ENCODE measurements around the gene TMEM255B.

The TMEM255B gene

DNA sequence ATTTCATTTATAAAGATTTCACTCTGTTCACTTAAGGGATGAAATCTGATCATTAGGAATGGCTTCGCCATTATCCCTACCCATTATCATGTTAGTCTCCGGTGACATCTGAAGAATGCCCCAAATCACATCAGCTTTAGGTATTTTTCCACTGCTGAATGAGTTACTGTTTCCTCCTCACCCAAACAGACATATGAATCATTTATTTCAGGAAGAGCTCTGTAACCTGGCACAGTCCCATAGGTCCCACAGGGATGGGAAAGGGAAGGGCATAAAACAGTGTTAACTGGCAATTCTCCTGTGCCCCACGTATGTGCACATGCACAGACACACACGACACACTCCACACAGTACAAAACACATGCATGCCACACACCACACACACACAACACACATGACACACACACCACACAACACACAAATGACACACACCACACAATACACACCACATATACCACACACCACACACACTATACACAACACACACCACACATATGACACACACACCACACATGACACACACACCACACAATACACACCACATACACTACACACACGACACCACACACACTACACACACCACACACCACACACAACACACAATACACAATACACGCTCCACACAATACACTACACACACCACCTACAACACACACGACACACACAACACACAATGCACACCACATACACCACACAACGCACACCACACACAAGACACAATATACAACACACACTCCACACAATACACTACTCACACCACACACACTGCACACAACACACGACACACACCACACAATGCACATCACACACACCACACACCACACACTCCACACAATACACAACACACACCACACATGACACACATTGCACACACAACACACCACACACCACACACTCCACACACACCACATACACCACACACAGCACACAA, 15.4 kb downstream of the TMEM255B start:
- no peaks in the 10 kb centered on the region for H3K36me3 ChIP-seq (ENCODE audit: control insufficient read depth, insufficient read depth, low read length)
- H2AK5ac ChIP-seq (ENCODE audit: low read length), result no peak overlapping the region
- no peaks in the 10 kb centered on the region for H3K79me2 ChIP-seq (ENCODE audit: control insufficient read depth, insufficient read depth, low read length)
- no peak overlapping the region for H3K4me3 ChIP-seq (ENCODE audit: low read length)
- DNase-seq, result no peak
- no peak overlapping the region for H3K23ac ChIP-seq (ENCODE audit: low read length)
- H2BK120ac ChIP-seq (ENCODE audit: low read depth, low read length), result no peak overlapping the region
- H3K18ac ChIP-seq (ENCODE audit: low read length), result no peak overlapping the region
- H3K79me1 ChIP-seq (ENCODE audit: low read length), result no peaks in the 10 kb centered on the region
- no peak overlapping the region for H3K9ac ChIP-seq (ENCODE audit: low read length)
- WGBS (ENCODE audit: extremely low coverage, insufficient coverage, low lambda C conversion rate), result 100% methylated on average over 5 of the region's 9 CpGs
- H3K4me2 ChIP-seq (ENCODE audit: low read length), result no peak overlapping the region
- H4K5ac ChIP-seq (ENCODE audit: low read length), result no peak overlapping the region
- H3K4ac ChIP-seq (ENCODE audit: low read depth, low read length), result no peak overlapping the region
- no peak overlapping the region for H3K27ac ChIP-seq (ENCODE audit: low read depth, low read length)
- no peak overlapping the region for H2BK15ac ChIP-seq (replicated peaks; ENCODE audit: low read depth)
- H3K27me3 ChIP-seq (ENCODE audit: insufficient read depth, low read length, poor library complexity), result no peaks in the 10 kb centered on the region
- H3K56ac ChIP-seq (ENCODE audit: low read length), result no peak overlapping the region
- no peak overlapping the region for H2BK5ac ChIP-seq (ENCODE audit: low read length)
- H4K8ac ChIP-seq (ENCODE audit: low read depth, low read length), result no peak overlapping the region
- no peaks in the 10 kb centered on the region for H3K4me1 ChIP-seq (ENCODE audit: control insufficient read depth, low read depth, low read length)

DNA sequence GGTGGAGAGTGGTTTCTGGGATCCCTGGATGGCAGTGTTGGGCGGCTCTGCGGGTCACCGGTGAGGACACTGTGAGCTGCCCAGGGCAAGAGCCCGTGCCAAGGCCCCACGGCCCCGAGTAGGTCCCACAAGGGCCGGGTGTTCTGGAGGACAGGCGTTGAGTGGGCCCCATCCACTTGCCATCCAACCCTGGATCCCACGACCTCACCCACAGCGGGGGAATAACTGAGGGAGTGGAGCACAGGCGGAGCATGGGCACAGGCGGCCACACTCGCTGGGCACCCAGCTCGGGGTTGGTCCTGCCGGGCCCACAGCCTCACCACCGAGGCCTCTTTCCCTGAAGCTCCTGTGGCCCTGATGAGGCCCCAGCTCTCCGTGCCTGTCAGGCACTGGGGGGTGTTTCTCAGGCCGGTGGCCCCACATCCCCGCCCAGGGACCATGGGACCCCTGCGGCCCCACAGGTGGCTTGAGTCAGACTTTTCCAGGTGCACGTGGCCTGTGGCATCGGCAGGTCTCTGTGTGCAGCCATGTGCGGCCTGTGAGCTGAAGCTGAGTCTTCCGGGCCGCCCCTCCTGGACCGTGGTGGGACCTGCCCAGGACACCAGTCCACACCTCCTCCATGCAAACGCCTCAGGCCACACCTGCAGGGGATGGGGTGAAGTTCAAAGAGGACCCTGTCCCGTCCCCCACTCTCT, 16.6 kb downstream of the TMEM255B start:
- no peak for DNase-seq
- Histone ChIP-seq H3K23ac (ENCODE audit: low read length) (no peak overlapping the region), H4K8ac (ENCODE audit: low read depth, low read length) (no peak overlapping the region), H4K5ac (ENCODE audit: low read length) (no peak overlapping the region), H3K4me2 (ENCODE audit: low read length) (no peak overlapping the region), H3K79me1 (ENCODE audit: low read length) (no peaks in the 10 kb centered on the region), H3K18ac (ENCODE audit: low read length) (no peak overlapping the region), H3K4me1 (ENCODE audit: control insufficient read depth, low read depth, low read length) (no peaks in the 10 kb centered on the region), H3K79me2 (ENCODE audit: control insufficient read depth, insufficient read depth, low read length) (no peaks in the 10 kb centered on the region), H3K27me3 (ENCODE audit: insufficient read depth, low read length, poor library complexity) (no peaks in the 10 kb centered on the region), H3K27ac (ENCODE audit: low read depth, low read length) (no peak overlapping the region), H3K4me3 (ENCODE audit: low read length) (no peak overlapping the region), H3K36me3 (ENCODE audit: control insufficient read depth, insufficient read depth, low read length) (no peaks in the 10 kb centered on the region), H2AK5ac (ENCODE audit: low read length) (no peak overlapping the region), H2BK120ac (ENCODE audit: low read depth, low read length) (no peak overlapping the region), H3K9ac (ENCODE audit: low read length) (no peak overlapping the region), H3K4ac (ENCODE audit: low read depth, low read length) (no peak overlapping the region), H2BK15ac (replicated peaks; ENCODE audit: low read depth) (no peak overlapping the region), H2BK5ac (ENCODE audit: low read length) (no peak overlapping the region), H3K56ac (ENCODE audit: low read length) (no peak overlapping the region)
- WGBS (ENCODE audit: extremely low coverage, insufficient coverage, low lambda C conversion rate), result no CpG with 5 or more reads among the region's 28 CpGs

DNA sequence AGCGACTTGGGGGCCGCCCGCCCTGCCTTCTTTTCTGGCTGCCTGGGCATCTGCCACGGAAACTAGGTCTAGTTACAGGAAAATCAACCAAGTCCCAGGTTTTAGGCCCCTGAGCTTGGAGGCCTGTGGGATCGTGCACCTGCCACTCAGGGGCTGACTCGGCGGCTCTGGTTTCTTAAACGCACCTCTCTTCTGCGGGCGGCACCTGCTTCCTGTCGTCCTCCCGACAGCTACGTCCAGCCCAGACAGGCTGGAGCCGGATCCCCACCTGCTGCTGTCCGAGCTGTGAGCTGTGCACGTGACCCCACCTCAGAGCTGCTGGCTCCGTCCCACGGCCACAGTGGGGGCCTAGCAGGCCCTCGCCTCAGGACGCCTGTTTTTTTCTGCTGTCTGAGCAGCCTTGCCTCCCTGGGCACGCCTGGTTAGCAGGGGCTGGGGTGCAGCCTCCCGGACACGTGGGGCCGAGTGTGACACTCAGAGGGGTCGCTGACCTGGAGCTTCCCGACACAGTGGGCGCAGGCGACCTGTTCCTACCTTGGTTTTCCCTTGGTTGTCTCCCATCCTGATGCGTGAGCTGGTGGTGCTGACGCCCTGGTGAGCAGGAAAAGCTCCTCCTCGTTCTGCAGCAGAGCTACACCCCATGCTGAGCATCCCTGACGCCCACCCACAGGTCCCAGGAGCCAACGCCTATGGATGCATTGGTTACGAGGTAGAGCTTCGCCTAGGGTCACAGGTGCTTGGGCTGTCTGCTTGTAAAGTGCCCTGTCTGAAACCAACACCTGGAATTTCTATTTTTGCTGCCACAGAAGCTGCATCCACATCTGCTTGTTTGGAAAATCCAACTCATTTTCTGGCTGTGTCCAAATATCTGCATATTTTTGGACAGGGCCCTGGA, 17.5 kb downstream of the TMEM255B start:
- Histone ChIP-seq H2BK5ac (ENCODE audit: low read length) (no peak overlapping the region), H3K4me1 (ENCODE audit: control insufficient read depth, low read depth, low read length) (no peaks in the 10 kb centered on the region), H4K5ac (ENCODE audit: low read length) (no peak overlapping the region), H2BK120ac (ENCODE audit: low read depth, low read length) (no peak overlapping the region), H3K4ac (ENCODE audit: low read depth, low read length) (no peak overlapping the region), H2BK15ac (replicated peaks; ENCODE audit: low read depth) (no peak overlapping the region), H3K27ac (ENCODE audit: low read depth, low read length) (no peak overlapping the region), H3K9ac (ENCODE audit: low read length) (no peak overlapping the region), H4K8ac (ENCODE audit: low read depth, low read length) (no peak overlapping the region), H3K79me1 (ENCODE audit: low read length) (no peaks in the 10 kb centered on the region), H3K4me3 (ENCODE audit: low read length) (no peak overlapping the region), H3K18ac (ENCODE audit: low read length) (no peak overlapping the region), H3K79me2 (ENCODE audit: control insufficient read depth, insufficient read depth, low read length) (no peaks in the 10 kb centered on the region), H3K27me3 (ENCODE audit: insufficient read depth, low read length, poor library complexity) (no peaks in the 10 kb centered on the region), H3K4me2 (ENCODE audit: low read length) (no peak overlapping the region), H3K23ac (ENCODE audit: low read length) (no peak overlapping the region), H3K56ac (ENCODE audit: low read length) (no peak overlapping the region), H3K36me3 (ENCODE audit: control insufficient read depth, insufficient read depth, low read length) (no peaks in the 10 kb centered on the region), H2AK5ac (ENCODE audit: low read length) (no peak overlapping the region)
- no peak for DNase-seq
- no CpG with 5 or more reads among the region's 35 CpGs for WGBS (ENCODE audit: extremely low coverage, insufficient coverage, low lambda C conversion rate)

DNA sequence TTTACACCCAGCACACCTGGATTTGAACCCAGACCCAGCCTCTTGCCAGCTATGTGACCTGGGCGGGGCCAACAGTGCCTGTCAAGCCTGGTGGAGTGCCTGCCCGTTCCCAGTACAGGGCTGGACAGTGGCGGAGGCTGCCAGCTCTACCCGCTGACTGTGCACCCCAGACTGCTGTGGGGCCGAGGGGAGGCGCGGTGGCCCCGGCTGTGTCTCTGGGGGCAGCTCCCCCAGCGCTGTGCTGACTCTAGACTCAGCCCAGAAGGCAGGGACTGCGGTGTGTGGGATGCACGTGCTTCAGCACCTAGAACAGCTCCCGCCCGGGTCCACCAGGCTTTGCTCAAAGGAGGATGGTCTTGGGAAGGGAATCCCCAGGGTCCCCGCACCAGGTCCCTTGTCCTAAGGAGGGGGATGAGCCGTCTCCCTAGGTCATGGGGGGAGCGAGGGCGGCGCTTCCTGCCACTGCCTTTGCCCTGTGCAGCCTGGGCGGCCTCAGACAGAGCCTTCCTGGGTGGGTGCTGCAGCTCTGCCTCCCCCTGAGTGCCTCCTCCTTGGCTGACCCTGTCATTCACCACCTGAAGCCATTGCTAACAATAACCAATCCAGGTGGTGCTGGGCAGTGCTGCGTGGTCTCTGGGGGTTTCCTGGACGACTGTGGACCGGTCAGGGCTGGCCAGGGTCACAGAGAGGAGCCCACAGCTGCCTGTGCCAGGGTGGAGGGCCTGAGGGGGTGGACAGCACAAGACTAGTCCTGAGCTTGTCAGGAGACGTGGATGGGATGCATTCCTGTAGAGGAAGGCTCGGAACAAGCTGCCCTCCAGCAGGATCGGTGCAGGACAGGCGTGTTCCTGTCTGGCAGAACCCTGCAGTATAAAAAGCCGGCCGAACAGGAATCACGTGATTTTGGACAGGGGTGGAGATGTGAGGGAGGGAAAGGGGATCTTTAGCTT, 18.6 kb downstream of the TMEM255B start:
- WGBS (ENCODE audit: extremely low coverage, insufficient coverage, low lambda C conversion rate), result no CpG with 5 or more reads among the region's 29 CpGs
- H3K27ac ChIP-seq (ENCODE audit: low read depth, low read length), result no peak overlapping the region
- H3K18ac ChIP-seq (ENCODE audit: low read length), result no peak overlapping the region
- H2BK120ac ChIP-seq (ENCODE audit: low read depth, low read length), result no peak overlapping the region
- no peak overlapping the region for H2BK15ac ChIP-seq (replicated peaks; ENCODE audit: low read depth)
- H3K4me3 ChIP-seq (ENCODE audit: low read length), result no peak overlapping the region
- H4K8ac ChIP-seq (ENCODE audit: low read depth, low read length), result no peak overlapping the region
- no peak overlapping the region for H3K56ac ChIP-seq (ENCODE audit: low read length)
- no peaks in the 10 kb centered on the region for H3K27me3 ChIP-seq (ENCODE audit: insufficient read depth, low read length, poor library complexity)
- no peaks in the 10 kb centered on the region for H3K4me1 ChIP-seq (ENCODE audit: control insufficient read depth, low read depth, low read length)
- no peaks in the 10 kb centered on the region for H3K79me1 ChIP-seq (ENCODE audit: low read length)
- no peak overlapping the region for H4K5ac ChIP-seq (ENCODE audit: low read length)
- no peak overlapping the region for H2AK5ac ChIP-seq (ENCODE audit: low read length)
- no peaks in the 10 kb centered on the region for H3K79me2 ChIP-seq (ENCODE audit: control insufficient read depth, insufficient read depth, low read length)
- H3K9ac ChIP-seq (ENCODE audit: low read length), result no peak overlapping the region
- H3K4ac ChIP-seq (ENCODE audit: low read depth, low read length), result no peak overlapping the region
- H3K36me3 ChIP-seq (ENCODE audit: control insufficient read depth, insufficient read depth, low read length), result no peaks in the 10 kb centered on the region
- no peak overlapping the region for H3K23ac ChIP-seq (ENCODE audit: low read length)
- peak; percentile 69 for DNase-seq
- H3K4me2 ChIP-seq (ENCODE audit: low read length), result no peak overlapping the region
- H2BK5ac ChIP-seq (ENCODE audit: low read length), result no peak overlapping the region

DNA sequence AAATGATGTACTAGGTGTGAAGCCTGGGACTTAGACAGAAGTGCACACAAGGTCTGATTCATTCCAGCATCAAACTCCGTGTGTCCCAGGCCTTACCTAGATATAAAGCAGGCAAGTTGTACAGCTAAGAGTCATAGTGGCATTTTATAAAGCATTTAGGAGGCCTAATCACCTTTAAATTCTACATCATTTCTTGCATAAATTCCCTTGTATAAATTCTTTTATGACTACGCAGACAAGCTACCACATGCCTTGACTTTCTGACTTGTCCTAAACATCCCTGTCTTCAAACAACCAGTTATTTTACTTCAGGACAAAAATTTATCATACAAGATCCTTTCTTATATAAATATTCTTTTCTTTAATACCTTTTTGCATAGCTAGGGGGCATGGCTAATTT, 22.5 kb downstream of the TMEM255B start:
- DNase-seq, result no peak
- H3K4ac ChIP-seq (ENCODE audit: low read depth, low read length), result no peak overlapping the region

More for the DNA sequence above, 22.5 kb downstream of the TMEM255B start:
- Histone ChIP-seq H3K56ac (ENCODE audit: low read length) (no peak overlapping the region), H3K4me3 (ENCODE audit: low read length) (no peak overlapping the region), H3K79me2 (ENCODE audit: control insufficient read depth, insufficient read depth, low read length) (no peaks in the 10 kb centered on the region), H3K36me3 (ENCODE audit: control insufficient read depth, insufficient read depth, low read length) (no peaks in the 10 kb centered on the region), H3K4me2 (ENCODE audit: low read length) (no peak overlapping the region), H4K8ac (ENCODE audit: low read depth, low read length) (no peak overlapping the region), H2AK5ac (ENCODE audit: low read length) (no peak overlapping the region), H3K27me3 (ENCODE audit: insufficient read depth, low read length, poor library complexity) (no peaks in the 10 kb centered on the region), H3K4me1 (ENCODE audit: control insufficient read depth, low read depth, low read length) (no peaks in the 10 kb centered on the region), H2BK5ac (ENCODE audit: low read length) (no peak overlapping the region), H2BK15ac (replicated peaks; ENCODE audit: low read depth) (no peak overlapping the region), H3K27ac (ENCODE audit: low read depth, low read length) (no peak overlapping the region), H3K18ac (ENCODE audit: low read length) (no peak overlapping the region), H4K5ac (ENCODE audit: low read length) (no peak overlapping the region), H3K23ac (ENCODE audit: low read length) (no peak overlapping the region), H3K79me1 (ENCODE audit: low read length) (no peaks in the 10 kb centered on the region), H2BK120ac (ENCODE audit: low read depth, low read length) (no peak overlapping the region), H3K9ac (ENCODE audit: low read length) (no peak overlapping the region)
- no CpG with 5 or more reads among the region's 2 CpGs for WGBS (ENCODE audit: extremely low coverage, insufficient coverage, low lambda C conversion rate)
